Measurements from ENCODE around the gene PDGFC.

- TF ChIP-seq CTCF (IDR thresholded peaks at IDR 0.05; ENCODE audit: low read length) (no peak), EZH2phosphoT487 (IDR thresholded peaks at IDR 0.05; ENCODE audit: low read length) (no peak), EZH2 (optimal IDR thresholded peaks at IDR 0.05; ENCODE audit: low read depth, low read length) (no peak)
Measured at GRCh38 chr4:156945532-156945931, 26.1 kb downstream of the PDGFC start.

Measured in MM.1S (cell line).